NCI-H146 treated with DMSO at 0.1 percent for 48 hours (cell line): Measurements from ENCODE around the gene NBAS.
"Not testable (repeated sequence)": the region's sequence is repeated elsewhere in the genome, so short reads cannot be mapped to it uniquely, and the experiment has no call there.

Experiments used
- DNase-seq: peaks from one replicate; lab custom pipeline; 2025; ENCODE audit not compliant: unreplicated experiment; lab: John Stamatoyannopoulos, UW

The NBAS gene

DNA sequence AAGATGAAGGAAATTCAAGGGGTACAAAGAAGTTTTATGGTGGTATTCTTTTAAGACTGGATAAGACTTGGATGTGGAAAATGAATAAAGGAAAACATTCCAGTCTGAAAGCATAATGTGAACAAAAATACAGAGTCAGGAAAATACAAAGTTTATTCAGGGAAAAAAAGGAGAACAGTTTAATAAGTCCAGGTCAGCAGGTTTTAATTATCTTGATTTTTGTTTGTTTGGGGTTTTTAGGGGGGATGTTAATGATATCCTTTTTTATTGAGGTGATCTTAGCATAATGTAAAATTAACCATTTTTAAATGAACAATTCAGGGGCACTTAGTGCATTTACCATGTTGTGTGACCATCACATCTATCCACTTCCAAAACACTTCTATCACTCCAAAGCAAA is 80.6 kb downstream of the NBAS start:
- DNase-seq = no peak

DNA sequence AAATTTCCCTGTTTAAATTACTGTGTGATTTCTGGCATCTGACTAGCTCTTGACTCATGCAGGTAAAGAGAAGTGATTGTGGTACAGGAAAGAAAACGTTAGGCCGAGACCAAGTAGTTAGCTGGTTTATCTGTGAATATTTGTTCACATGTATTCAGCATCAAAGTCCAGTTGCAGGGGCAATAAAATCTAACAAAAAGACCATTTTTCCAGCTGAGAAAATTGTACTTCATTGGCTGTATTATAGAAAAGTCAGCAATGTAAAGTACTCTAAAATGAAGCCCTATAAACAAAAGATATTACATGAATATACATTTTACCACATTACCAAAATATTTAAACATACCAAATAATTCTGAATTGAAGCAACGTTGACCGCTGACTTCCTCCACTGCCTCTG is 88.3 kb downstream of the NBAS start:
- no peak for DNase-seq

DNA sequence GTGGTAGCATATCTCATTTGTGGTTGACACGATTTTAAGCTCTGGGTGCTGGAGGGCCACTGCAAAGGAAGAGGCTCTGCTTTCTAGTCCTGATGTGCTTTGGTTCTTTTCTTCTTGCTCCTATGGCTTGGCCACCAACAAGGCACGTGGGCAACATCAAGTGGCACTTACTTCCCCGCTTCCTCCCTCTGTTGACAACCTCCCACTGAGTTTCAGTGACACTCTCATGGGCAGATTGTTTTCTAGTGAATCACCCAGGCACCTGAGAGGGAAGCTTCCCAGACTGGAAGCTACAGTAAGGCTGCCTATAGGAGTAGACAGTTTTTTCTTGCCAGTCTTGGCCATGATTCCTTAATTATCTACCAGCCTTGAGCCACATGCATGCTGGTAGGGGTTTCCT is 89.0 kb downstream of the NBAS start:
- DNase-seq = no peak

DNA sequence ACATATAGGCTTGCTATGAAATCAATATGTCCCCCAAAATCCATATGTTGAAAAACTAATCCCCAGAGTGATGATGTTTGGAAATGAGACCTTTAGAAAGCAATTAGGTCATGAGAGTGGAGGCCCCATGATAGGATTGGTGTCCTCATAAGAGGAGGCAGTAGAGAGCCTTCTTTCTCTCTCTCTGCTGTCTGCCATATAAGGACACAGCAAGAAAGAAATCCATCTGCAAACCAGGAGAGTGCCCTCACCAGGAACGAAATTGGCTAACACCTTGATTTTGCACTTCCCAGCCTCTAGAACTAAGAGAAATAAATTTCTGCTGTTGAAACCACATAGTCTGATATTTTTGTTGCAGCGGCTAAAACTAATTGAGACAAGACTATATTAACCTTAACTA is 89.5 kb downstream of the NBAS start:
- DNase-seq = no peak

DNA sequence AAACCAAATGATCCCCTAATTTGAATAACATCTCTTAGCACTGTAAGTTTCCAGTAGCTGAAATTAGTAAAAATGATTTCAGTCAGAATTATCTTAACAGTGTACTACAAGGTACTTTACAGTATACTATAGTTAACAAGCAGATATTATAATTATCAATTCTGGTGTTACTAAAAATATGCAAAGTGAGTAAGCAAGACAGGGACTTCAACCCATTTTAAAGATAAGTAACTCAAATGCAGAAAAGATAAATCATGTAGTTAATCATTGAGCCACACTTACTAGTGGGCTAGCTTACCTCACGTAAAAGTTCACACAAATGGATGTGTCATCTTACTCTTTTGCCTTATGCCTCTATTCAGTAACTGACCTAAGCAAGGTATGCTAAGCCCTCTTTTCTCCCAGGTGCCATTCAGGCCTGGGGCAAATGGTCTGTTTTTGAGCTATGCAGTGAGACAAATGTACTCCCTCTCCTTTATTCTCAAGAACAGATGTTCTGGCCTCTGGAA is 101.0 kb downstream of the NBAS start:
- no peak for DNase-seq

DNA sequence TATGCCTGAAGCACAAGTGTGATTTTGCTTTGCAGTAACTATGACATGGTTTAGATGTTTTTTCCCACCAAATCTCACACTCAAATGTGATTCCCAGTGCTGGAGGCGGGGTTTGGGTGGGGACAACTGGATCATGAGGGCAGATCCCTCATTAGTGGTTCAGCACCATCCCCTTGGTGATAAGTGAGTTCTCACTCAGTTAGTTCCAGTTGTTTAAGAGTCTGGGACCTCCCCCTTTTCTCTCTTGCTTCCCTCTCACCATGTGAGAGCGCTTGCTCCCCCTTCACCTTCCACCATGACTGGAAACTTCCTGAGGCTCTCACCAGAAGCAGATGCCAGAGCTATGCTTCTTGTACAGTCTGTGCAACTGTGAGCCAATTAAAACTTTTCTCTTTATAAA is 102.9 kb downstream of the NBAS start:
- no peak for DNase-seq

DNA sequence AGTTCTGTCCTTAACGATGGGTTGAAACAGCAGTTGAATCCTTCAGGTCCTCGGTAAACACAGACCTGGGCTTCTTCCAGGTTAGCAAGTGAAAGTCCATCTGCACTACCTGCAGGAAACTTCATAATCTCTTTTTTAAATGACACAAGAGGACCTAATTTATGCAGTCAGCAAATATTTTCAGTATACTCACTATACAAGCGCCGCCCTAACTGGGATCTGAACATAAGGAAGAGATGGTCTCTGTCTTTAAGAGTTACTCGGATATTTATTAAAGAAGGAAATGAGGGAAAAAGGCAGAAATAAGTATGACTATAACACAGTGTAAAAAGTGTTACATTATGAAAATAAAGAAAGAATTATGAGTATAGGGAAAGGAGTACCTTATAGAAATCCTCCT is 103.3 kb downstream of the NBAS start:
- no peak for DNase-seq

DNA sequence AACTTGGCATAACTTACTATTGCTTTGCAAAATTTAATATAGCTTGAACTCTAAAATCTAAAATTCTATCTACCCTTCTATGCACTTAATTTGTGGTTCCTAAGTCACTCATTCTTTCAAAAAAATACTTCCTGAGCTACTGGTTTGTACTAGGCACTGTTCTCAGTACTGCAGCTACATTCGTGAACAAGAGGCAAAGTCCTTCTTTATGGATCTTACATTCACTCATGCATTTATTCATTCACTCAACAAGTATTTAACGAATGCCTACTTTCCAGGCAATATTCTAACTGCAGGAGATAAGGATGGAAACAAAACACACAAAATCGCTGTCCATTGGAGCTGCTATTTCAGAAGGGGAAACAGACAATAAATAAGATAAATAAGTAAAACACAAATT is 104.8 kb downstream of the NBAS start:
- DNase-seq = no peak

DNA sequence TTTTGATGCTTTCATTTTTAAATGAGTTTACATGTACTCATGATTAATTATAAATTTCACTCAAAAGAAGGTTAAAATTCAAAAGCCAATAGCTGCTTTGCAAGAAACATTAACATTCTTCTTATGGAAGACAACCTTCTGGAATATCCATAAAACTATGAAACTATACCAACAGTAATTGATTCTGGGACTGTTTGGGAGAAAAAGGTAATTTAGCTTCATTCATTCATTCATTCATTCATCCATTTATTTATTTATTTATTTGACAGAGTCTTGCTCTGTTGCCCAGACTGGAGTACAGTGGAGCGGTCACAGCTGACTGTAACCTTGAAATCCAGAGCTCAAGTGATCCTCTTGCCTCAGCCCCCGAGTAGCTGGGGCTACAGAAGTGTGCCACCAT is 110.3 kb downstream of the NBAS start:
- no peak for DNase-seq

DNA sequence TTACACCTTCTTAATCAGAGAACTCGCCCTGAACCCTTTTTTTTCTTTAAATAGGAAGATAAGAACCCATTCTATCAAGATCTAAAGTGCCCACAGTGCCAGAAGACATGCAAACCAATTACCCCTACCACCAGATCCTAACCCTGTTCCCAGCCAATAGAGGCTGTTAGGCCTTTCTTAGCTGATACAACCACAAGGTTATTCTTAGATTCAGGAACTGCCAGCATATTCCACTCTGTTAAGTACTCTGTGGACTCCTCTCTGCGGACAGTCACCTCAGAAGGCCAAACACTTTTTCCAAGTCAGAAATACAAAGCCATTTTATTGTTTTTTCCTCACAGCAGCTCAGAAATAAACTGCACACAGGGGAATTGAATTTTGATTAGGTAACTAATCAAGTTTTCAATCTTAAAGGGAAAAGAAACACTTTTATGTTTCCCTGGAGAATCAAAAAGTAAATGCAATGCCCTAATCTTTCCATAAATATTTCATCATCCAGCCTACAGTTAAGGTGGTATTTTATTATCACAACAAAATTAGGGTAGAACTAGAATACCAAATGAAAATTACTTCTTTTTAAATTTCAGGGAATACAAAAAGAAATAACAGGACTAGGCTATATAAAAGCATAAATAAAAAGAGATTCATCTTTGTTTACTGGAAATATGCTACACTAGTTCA is 111.4 kb downstream of the NBAS start:
- DNase-seq = no peak

DNA sequence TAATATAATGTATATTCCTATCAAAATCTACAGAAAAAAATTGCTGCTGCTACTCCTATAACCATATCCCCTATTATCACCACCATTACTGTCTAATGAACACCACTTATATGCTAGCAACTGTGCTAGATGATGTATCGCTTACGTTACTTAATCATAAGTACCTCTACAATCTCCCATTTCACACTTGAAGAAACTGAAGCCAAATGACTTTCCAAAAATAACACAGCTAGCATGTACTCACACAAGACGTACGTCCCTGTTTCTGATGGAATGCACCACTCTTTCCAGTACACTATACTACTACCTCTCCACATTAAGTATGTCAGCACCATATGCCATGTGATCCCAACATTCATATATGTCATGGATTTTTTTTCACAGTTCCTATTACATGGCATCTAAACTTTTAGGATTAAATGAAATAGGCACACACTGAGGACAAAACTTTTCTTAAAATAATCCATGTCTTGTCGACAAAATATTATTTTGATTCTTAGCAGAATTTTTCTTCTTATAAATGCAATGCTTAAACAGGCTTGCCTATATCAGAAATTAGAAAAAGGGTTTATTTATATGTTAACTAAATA is 112.8 kb downstream of the NBAS start:
- no peak for DNase-seq

DNA sequence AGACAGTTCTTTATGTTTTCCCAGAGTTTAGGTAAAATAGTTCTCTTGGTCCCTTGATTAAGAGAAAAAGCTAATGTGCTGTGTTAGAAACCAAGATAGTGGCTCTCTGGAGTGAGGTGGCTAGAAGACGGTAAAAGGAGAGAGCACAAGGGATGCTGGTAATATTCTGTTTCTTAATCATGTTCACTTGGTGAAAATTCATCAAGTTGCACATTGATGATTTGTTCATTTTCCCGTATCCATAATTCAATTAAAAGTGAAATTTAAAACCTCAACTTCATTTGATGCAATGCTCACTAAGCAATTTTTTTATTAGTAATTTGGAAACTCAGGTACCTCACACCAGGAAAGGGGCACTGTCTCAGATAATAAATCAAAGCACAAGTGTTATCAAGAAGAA is 113.8 kb downstream of the NBAS start:
- no peak for DNase-seq

DNA sequence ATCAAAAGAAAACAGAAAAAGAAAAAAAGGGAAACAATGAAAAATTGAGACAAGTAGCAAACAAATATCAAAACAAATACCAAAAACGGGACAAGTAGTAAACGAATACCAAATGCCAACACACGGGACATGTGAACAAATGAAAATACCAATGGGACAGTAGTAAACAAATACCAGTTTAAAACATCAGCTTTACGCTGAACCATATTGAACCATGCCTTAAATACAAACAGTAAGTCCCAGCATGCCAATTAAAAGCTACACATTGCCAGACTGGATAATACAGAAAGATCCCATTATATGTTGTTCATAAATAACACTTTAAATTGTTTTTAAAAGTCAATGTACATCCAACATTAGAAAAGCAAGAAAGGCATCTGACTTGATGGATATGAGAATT is 114.2 kb downstream of the NBAS start:
- DNase-seq = no peak

DNA sequence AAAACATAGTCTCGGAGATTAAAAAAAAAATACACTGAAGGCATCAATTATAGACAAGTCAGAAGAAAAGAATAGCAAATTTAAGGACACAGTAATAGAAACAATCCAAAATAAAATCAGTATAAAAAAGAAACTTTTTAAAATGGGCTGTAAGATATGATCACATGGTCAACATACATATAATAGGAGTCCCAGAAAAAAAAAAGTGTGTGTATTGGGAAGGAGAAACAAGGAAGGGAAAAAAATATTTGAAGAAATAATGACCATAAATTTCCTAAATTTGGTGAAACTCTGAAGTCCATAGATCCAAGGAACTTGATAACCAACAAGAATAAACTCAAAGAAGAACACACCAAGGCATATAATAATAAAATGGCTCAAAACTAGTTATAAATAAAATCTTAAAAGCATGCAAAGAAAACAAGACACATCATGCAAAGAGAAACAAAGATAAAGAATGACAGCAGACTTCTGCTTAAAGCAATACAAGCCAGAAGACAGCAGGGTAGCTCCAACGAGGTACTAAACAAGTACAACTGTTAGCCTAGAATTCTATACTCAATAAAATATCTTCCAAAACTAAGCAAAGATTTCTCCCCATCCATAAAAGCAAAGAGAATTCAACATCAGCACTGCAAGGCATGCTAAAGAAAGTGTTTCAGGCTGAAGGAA is 115.1 kb downstream of the NBAS start:
- no peak for DNase-seq

DNA sequence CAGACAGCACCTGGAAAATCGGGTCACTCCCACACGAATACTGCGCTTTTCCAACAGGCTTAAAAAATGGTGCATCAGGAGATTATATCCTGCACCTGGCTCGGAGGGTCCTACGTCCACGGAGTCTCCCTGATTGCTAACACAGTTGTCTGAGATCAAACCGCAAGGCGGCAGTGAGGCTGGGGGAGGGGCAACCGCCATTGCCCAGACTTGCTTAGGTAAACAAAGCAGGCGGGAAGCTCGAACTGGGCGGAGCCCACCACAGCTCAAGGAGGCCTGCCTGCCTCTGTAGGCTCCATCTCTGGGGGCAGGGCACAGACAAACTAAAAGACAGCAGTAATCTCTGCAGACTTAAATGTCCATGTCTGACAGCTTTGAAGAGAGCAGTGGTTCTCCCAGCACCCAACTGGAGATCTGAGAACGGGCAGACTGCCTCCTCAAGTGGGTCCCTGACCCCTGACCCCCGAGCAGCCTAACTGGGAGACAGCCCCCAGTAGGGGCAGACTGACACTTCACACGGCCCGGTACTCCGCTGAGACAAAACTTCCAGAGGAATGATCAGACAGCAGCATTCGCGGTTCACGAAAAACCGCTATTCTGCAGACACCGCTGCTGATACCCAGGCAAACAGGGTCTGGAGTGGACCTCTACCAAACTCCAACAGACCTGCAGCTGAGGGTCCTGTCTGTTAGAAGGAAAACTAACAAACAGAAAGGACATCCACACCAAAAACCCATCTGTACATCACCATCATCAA is 121.2 kb downstream of the NBAS start:
- not testable (repeated sequence) for DNase-seq

DNA sequence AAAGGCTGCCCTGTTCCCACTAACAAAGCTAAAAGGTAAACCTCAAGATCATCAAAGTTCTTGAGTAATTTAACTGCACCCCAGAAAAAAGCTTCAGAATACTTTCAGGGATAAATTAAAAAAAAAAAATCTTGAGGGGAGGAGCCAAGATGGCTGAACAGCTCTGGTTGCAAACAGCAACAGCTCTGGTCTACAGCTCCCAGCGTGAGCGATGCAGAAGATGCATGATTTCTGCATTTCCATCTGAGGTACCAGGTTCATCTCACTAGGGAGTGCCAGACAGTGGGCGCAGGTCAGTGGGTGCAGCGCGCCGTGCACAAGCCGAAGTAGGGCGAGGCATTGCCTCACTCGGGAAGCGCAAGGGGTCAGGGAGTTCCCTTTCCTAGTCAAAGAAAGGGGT is 121.8 kb downstream of the NBAS start:
- not testable (repeated sequence) for DNase-seq

DNA sequence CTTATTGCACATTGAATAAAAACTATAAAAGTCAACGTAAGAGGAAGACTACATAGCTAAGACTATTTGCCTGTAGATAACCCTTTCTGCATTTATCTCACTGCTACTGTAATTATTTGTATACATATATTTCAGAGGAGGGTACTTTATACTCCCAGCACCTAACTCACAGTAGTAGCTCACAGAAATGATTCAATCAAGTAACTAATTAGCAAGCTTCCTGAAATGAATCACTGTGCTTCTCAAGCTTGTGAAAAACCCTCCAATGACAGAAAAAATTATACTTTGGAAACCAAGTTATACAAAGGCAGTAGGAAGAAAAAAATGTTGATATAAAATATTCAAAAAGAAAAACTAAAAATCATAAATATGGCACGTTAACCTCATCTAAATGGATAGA is 124.9 kb downstream of the NBAS start:
- no peak for DNase-seq

DNA sequence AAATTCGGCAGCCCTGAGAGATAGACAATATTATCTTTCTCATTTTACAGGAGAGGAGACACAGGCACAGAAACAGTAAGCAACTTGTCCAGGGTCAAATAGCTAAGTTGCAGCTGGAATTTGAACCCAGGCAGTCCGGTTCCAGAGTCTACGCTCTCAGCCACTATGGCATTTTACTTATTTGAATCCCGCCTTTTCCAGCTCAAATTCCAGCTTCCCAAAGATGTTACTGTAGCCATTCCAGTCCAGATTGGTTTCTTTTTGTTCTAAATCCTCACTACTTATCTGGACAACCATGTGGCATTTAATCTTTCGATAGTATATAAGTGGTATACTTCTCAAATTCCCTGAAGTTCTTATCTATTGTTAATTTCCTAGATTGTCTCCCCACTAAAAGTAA is 125.7 kb downstream of the NBAS start:
- DNase-seq = no peak

DNA sequence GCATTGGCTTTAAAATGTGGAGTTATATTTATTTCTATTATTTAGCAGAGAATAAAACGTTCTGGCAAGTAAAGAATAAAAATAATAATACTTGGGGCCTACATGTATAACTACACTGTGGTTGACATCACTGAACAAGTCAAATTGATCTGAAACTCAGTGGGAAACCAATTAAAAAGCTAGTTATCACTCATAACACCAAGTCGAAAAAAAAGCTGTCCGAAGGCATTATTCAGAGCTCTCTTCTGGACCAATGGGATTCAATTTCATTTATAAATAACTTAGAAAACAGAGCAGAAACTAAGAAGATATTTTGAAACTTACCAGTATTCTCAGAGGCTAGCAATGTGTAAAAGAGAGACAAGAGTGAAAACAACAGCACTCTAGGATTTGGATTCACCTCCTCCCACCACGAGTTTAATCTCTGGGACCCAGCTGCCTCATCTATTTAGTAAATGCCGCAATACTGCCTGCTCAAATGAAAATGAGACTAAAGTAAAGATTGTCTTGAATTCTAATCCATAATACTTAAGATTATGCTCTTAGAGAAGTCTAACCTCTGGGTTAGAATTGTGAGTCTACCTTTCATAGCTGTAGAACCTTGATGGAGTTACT is 128.4 kb downstream of the NBAS start:
- no peak for DNase-seq

DNA sequence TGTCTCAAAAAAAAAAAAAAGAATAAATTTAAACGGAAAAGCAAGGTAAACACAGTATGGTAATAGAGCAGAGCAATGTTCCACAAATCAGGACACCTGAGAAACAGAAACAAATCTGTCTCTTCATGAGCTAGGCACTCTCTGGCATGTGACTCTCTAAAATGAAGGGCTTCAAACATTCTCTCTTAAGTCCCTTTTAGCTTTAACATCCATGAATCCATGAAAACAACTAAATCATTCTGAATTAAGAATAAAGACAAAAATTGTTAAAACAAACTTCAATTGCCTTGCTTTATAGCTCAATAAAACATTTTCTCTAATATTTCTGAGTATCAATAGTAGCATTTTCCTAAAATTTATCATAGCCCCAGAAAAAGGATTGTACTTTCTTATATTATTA is 132.1 kb downstream of the NBAS start:
- DNase-seq = no peak

DNA sequence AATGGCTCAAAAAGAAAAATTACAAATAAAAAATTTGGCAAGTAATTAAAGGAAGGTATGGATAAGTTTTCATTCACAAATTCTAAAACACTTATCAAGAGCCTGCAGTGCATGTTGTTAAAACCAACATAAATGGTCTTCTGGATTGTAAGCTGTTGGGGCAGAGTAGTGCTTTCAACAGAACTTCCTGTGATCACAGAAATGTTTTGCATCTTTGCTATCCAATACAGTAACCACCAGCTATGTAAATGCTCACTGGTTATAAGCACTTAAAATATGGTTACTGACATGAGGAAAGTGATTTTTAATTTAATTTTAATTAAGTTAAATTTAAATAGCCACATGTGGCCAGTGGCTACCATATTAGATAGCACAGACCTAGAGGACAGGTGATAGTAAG is 133.1 kb downstream of the NBAS start:
- DNase-seq = no peak
